GM12873 (cell line): ENCODE results near the gene RGS21.

ENCODE experiments used
- TF ChIP-seq, protein P1 (sequence below): IDR thresholded peaks from 2 replicates; pipeline ENCODE4 v1.5.1; 2012; ENCODE audit warnings: low read depth, mild to moderate bottlenecking, moderate library complexity, low read length, control low read depth; ENCODE audit not compliant: insufficient read depth; ENCODE audit errors: missing control alignments

Gene RGS21

DNA sequence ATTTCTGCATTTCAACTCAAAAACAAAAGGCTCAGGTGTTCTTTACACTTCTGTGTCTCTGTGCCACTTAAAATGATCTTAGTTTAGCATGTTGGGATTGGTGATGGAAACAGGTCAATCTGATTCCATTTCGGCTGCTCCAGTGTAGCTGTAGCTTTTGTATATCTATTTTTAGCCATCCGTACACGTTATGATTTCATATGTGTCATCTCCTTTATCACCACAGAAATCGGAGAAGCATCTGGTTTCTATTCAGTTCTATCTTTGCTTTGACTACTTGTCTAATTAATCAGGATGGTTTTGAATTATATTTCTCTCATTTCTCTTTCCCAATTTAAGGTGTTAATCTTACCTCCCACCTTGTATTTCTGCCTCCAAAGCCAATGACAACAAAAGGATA is 41.1 kb downstream of the RGS21 start:
- TF ChIP-seq, protein P1, sequence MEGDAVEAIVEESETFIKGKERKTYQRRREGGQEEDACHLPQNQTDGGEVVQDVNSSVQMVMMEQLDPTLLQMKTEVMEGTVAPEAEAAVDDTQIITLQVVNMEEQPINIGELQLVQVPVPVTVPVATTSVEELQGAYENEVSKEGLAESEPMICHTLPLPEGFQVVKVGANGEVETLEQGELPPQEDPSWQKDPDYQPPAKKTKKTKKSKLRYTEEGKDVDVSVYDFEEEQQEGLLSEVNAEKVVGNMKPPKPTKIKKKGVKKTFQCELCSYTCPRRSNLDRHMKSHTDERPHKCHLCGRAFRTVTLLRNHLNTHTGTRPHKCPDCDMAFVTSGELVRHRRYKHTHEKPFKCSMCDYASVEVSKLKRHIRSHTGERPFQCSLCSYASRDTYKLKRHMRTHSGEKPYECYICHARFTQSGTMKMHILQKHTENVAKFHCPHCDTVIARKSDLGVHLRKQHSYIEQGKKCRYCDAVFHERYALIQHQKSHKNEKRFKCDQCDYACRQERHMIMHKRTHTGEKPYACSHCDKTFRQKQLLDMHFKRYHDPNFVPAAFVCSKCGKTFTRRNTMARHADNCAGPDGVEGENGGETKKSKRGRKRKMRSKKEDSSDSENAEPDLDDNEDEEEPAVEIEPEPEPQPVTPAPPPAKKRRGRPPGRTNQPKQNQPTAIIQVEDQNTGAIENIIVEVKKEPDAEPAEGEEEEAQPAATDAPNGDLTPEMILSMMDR = no peak

GRCh38 chr1:192358402-192358801 is 41.6 kb downstream of the RGS21 start:
- TF ChIP-seq, protein P1 = no peak

GRCh38 chr1:192358822-192359221 is 42.0 kb downstream of the RGS21 start:
- TF ChIP-seq, protein P1 = no peak

GRCh38 chr1:192363177-192363576 is 46.4 kb downstream of the RGS21 start:
- TF ChIP-seq, protein P1 = no peak

- TF ChIP-seq, protein P1 = no peak
Measured at GRCh38 chr1:192367436-192367835, 50.6 kb downstream of the RGS21 start.

DNA sequence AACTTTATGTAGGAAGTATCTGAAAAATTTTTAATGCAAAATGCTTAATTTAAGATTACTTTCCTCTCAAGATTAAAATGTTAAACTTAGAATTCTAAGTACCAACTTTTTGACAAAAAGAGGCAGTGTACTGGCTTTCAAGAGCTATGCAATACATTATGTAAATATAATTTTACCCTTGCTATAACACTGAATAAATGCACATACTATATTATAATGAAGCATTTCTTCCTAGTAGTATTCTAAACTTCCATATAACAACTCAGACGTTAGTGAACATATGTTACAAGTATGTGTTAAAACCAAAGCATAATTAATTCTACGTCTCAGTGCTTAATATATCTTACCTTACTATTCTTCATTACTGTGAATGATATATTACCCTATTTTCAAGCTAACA is 58.5 kb downstream of the RGS21 start:
- TF ChIP-seq, protein P1 = no peak

- TF ChIP-seq, protein P1 = no peak
Measured at GRCh38 chr1:192376374-192376773, 59.6 kb downstream of the RGS21 start.
